Right atrium auricular region (tissue), 2 donors: ENCODE results near the gene PTGIS. TPM values are rescaled to one million over a fixed set of nuclear protein-coding genes. Genes with fewer than 3 reads are reported as not detected.

ENCODE experiments used
- DNase-seq: peaks from one replicate; pipeline ENCODE4 v3.0.0-alpha.2; 2019; ENCODE audit warnings: low spot score
- H3K27ac ChIP-seq, 2 donors: fragments of 200-600 bp; sonication (generic); 1 replicate in 1 of 2; 2 replicates in 1 of 2; pipeline ENCODE4 v1.5.1; 2016 to 2019
- H3K27me3 ChIP-seq, 2 donors: fragments of 200-600 bp; sonication (generic); one replicate each; pipeline versions ENCODE4 v1.5.1 to v1.6.0; 2017 to 2019
- H3K36me3 ChIP-seq: fragments of 200-600 bp; sonication (generic); one replicate; pipeline ENCODE4 v1.5.1; 2016
- H3K4me1 ChIP-seq, 2 donors: fragments of 200-600 bp; sonication (generic); one replicate each; pipeline versions ENCODE4 v1.5.1 to v1.6.0; 2017 to 2019
- H3K4me3 ChIP-seq, 2 donors: fragments of 200-600 bp; sonication (generic); 1 replicate in 1 of 2; 2 replicates in 1 of 2; pipeline ENCODE4 v1.5.1; 2017 to 2019; ENCODE audit warnings: mild to moderate bottlenecking in 1 of 2, moderate library complexity in 1 of 2
- H3K9me3 ChIP-seq, 2 donors: fragments of 200-600 bp; sonication (generic); one replicate each; pipeline ENCODE4 v1.5.1; 2019
- CTCF ChIP-seq, 2 donors: fragments of 200-600 bp; sonication (generic); IDR thresholded peaks; one replicate each; pipeline ENCODE4 v1.5.1; 2019; ENCODE audit warnings: antibody characterized with exemption in 2 of 2
- total RNA-seq, 2 donors: library from RNA; depleted of rRNA; stranded (reverse); fragments of >200 nt; gene quantifications; one replicate each; pipeline ENCODE4 v1.1.0, GENCODE V29; 2016

Gene PTGIS
- total RNA-seq, 2 donors from 2014 or later = 59.8 to 169 TPM

- DNase-seq = peak; percentile 51
- Histone ChIP-seq H3K36me3 (peaks cover 27% of the 10 kb centered on the region), H3K9me3 (no peaks in the 10 kb centered on the region), H3K27me3 (no peaks in the 10 kb centered on the region), H3K27ac (no peak overlapping the region), H3K4me3 (no peak overlapping the region), H3K4me1 (no peaks in the 10 kb centered on the region)
- TF ChIP-seq CTCF (IDR thresholded peaks at IDR 0.05) = no peak
These were observed 28.3 kb downstream of the PTGIS start for GRCh38 chr20:49539481-49540231.

GRCh38 chr20:49538950-49539349 is 29.0 kb downstream of the PTGIS start:
- peaks cover 27% of the 10 kb centered on the region for H3K36me3 ChIP-seq
- no peak overlapping the region for H3K4me3 ChIP-seq
- no peak for TF ChIP-seq CTCF (IDR thresholded peaks at IDR 0.05)
- no peaks in the 10 kb centered on the region for H3K9me3 ChIP-seq
- no peaks in the 10 kb centered on the region for H3K4me1 ChIP-seq
- no peak overlapping the region for H3K27ac ChIP-seq
- H3K27me3 ChIP-seq = no peaks in the 10 kb centered on the region
- DNase-seq = no peak

GRCh38 chr20:49534255-49534712 is 33.7 kb downstream of the PTGIS start:
- TF ChIP-seq CTCF (IDR thresholded peaks at IDR 0.05) = peak; percentile 56 to 87
- no peak for DNase-seq
- Histone ChIP-seq H3K36me3 (peaks cover 13% of the 10 kb centered on the region), H3K9me3 (no peaks in the 10 kb centered on the region), H3K4me3 (no peak overlapping the region), H3K4me1 (no peaks in the 10 kb centered on the region), H3K27ac (no peak overlapping the region), H3K27me3 (no peaks in the 10 kb centered on the region)

- Histone ChIP-seq H3K36me3 (peaks cover 14% of the 10 kb centered on the region), H3K27ac (no peak overlapping the region), H3K4me1 (no peaks in the 10 kb centered on the region), H3K27me3 (no peaks in the 10 kb centered on the region), H3K9me3 (no peaks in the 10 kb centered on the region), H3K4me3 (no peak overlapping the region)
- DNase-seq = no peak
- no peak for TF ChIP-seq CTCF (IDR thresholded peaks at IDR 0.05)
These were observed 35.5 kb downstream of the PTGIS start for GRCh38 chr20:49532285-49532946.

GRCh38 chr20:49529470-49529869 is 38.5 kb downstream of the PTGIS start:
- no peak overlapping the region for H3K4me3 ChIP-seq
- no peaks in the 10 kb centered on the region for H3K4me1 ChIP-seq
- no peaks in the 10 kb centered on the region for H3K9me3 ChIP-seq
- H3K27ac ChIP-seq = no peak overlapping the region
- no peak for TF ChIP-seq CTCF (IDR thresholded peaks at IDR 0.05)
- H3K27me3 ChIP-seq = no peaks in the 10 kb centered on the region
- peaks cover 15% of the 10 kb centered on the region for H3K36me3 ChIP-seq
- no peak for DNase-seq
